DND-41 (cell line): ENCODE results near the gene RNASEH1.

Source experiments
- ATAC-seq: fragments of 200-7000 bp; cut with Tn5 transposase; 3 replicates; pipeline ENCODE4 v1.9.1; 2021; ENCODE audit warnings: low read depth; ENCODE audit not compliant: insufficient read depth
- DNase-seq: peaks from one replicate; pipeline ENCODE4 v3.0.0-alpha.2; 2020
- H2AFZ ChIP-seq: 2 replicates; pipeline ENCODE4 v1.6.0; 2012; ENCODE audit warnings: low read depth, low read length
- H3K27ac ChIP-seq: 2 replicates; pipeline ENCODE4 v1.5.1; 2012; ENCODE audit warnings: low read length, inconsistent platforms
- H3K27me3 ChIP-seq: fragments of 200-600 bp; sonication (generic); 2 replicates; pipeline ENCODE4 v1.6.0; 2012; ENCODE audit warnings: low read length, mild to moderate bottlenecking, inconsistent platforms; ENCODE audit not compliant: insufficient read depth, poor library complexity
- H3K36me3 ChIP-seq: 2 replicates; pipeline ENCODE4 v1.5.1; 2012; ENCODE audit warnings: low read length, inconsistent platforms; ENCODE audit not compliant: insufficient read depth
- H3K4me1 ChIP-seq: 2 replicates; pipeline ENCODE4 v1.5.1; 2012; ENCODE audit warnings: mild to moderate bottlenecking, low read length; ENCODE audit not compliant: insufficient read depth
- H3K4me2 ChIP-seq: 2 replicates; pipeline ENCODE4 v1.6.0; 2012; ENCODE audit warnings: mild to moderate bottlenecking, moderate library complexity, low read length, inconsistent platforms; ENCODE audit not compliant: insufficient read depth
- H3K4me3 ChIP-seq, 2 experiments: fragments of 200-600 bp in 1 of 2; shearing (Covaris generic) in 1 of 2; 2 replicates each; pipeline ENCODE4 v1.5.1; 2012 to 2016; ENCODE audit warnings: inconsistent platforms in 2 of 2, low read length in 2 of 2, mild to moderate bottlenecking in 2 of 2, low read depth in 1 of 2, moderate library complexity in 1 of 2
- H3K79me2 ChIP-seq: 2 replicates; pipeline ENCODE4 v1.6.0; 2012; ENCODE audit warnings: low read length, inconsistent platforms; ENCODE audit not compliant: insufficient read depth
- H3K9ac ChIP-seq: 2 replicates; pipeline ENCODE4 v1.6.0; 2012; ENCODE audit warnings: low read depth, mild to moderate bottlenecking, inconsistent platforms, low read length, moderate library complexity
- H3K9me3 ChIP-seq: 2 replicates; pipeline ENCODE4 v1.5.1; 2012; ENCODE audit warnings: low read length, moderate library complexity, mild to moderate bottlenecking, inconsistent platforms; ENCODE audit not compliant: insufficient read depth, severe bottlenecking
- H4K20me1 ChIP-seq: 2 replicates; pipeline ENCODE4 v1.6.0; 2012; ENCODE audit warnings: low read length; ENCODE audit not compliant: insufficient read depth
- CTCF ChIP-seq: IDR thresholded peaks from 2 replicates; pipeline ENCODE4 v1.5.1; 2012; ENCODE audit warnings: borderline replicate concordance, low read length, moderate library complexity, mild to moderate bottlenecking; ENCODE audit not compliant: poor library complexity, severe bottlenecking; ENCODE audit errors: extremely low read depth
- EZH2 ChIP-seq: IDR thresholded peaks from 3 replicates; pipeline ENCODE4 v1.6.1; 2012; ENCODE audit warnings: borderline replicate concordance, low read depth, mild to moderate bottlenecking, moderate library complexity, low read length, inconsistent platforms; ENCODE audit not compliant: severe bottlenecking

The RNASEH1 gene

GRCh38 chr2:3598912-3599854, 41.0 kb upstream of the RNASEH1 start:
- H3K4me1 ChIP-seq: no peaks in the 10 kb centered on the region
- ATAC-seq: no peak
- no peaks in the 10 kb centered on the region for H3K36me3 ChIP-seq
- no peak overlapping the region for H3K4me3 ChIP-seq
- H3K9me3 ChIP-seq: no peaks in the 10 kb centered on the region
- no peak overlapping the region for H3K27ac ChIP-seq
- no peak overlapping the region for H3K9ac ChIP-seq
- TF ChIP-seq CTCF: no peak
- DNase-seq: no peak
- no peaks in the 10 kb centered on the region for H4K20me1 ChIP-seq
- no peaks in the 10 kb centered on the region for H3K79me2 ChIP-seq
- H3K27me3 ChIP-seq: no peaks in the 10 kb centered on the region
- no peak overlapping the region for H3K4me2 ChIP-seq
- H2AFZ ChIP-seq: no peak overlapping the region

- TF ChIP-seq EZH2 (no peak), CTCF (no peak)
- H3K9me3 ChIP-seq: no peaks in the 10 kb centered on the region
Observed at GRCh38 chr2:3598197-3598910, 40.2 kb upstream of the RNASEH1 start.

GRCh38 chr2:3597567-3597966, 39.4 kb upstream of the RNASEH1 start:
- H3K4me3 ChIP-seq: no peak overlapping the region
- H3K4me2 ChIP-seq: no peak overlapping the region
- ATAC-seq: no peak
- no peaks in the 10 kb centered on the region for H3K79me2 ChIP-seq
- no peaks in the 10 kb centered on the region for H3K36me3 ChIP-seq
- no peak for DNase-seq
- no peaks in the 10 kb centered on the region for H3K4me1 ChIP-seq
- no peak overlapping the region for H2AFZ ChIP-seq
- TF ChIP-seq CTCF (no peak), EZH2 (no peak)
- no peaks in the 10 kb centered on the region for H3K9me3 ChIP-seq
- H4K20me1 ChIP-seq: no peaks in the 10 kb centered on the region
- H3K9ac ChIP-seq: no peak overlapping the region
- no peaks in the 10 kb centered on the region for H3K27me3 ChIP-seq
- no peak overlapping the region for H3K27ac ChIP-seq

More at GRCh38 chr2:3598197-3598910, 40.2 kb upstream of the RNASEH1 start:
- H3K27ac ChIP-seq: no peak overlapping the region
- no peak for ATAC-seq
- H3K4me3 ChIP-seq: no peak overlapping the region
- H3K9ac ChIP-seq: no peak overlapping the region
- H2AFZ ChIP-seq: no peak overlapping the region
- H3K79me2 ChIP-seq: no peaks in the 10 kb centered on the region
- no peaks in the 10 kb centered on the region for H3K4me1 ChIP-seq
- H3K4me2 ChIP-seq: no peak overlapping the region
- H4K20me1 ChIP-seq: no peaks in the 10 kb centered on the region
- H3K27me3 ChIP-seq: no peaks in the 10 kb centered on the region
- H3K36me3 ChIP-seq: no peaks in the 10 kb centered on the region
- no peak for DNase-seq
